ENCODE results near the gene LAMA5.
A peak's percentile ranks its signal among the peaks of the same experiment; 100 is the strongest.

DNA sequence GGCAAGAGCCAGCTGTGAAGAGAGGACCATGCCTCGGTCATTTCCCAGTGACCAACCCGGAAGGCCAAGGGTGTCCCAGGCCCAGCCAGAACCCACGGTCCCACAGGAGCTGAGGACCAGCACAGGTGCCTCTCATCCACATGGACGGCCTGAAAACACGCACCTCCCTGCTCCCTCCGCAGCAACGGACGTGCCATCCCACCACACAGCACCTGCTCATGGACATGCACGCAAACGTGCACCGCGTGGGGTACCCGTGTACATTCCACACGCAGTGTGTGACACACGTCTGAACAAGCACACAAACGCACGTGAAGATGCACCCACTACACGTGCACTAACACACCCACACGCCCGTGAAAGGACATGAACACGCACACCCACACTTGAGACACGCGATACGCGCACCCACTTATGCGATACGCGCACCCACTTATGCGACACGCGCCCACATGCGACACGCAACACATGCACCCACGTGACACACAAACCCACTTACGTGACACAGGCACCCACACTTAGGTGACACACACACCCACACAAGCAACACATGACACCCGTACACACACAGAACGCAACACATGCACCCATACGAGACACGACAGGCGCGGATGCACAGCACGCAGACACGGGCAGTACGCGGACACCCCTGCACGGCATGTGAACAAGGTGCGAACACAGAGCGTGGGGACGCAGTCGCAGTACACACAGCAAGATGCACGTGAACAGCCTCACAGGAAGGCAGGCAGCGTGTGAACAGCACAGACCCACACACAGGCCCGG, 30.1 kb downstream of the LAMA5 start:
- TF ChIP-seq, protein P1, sequence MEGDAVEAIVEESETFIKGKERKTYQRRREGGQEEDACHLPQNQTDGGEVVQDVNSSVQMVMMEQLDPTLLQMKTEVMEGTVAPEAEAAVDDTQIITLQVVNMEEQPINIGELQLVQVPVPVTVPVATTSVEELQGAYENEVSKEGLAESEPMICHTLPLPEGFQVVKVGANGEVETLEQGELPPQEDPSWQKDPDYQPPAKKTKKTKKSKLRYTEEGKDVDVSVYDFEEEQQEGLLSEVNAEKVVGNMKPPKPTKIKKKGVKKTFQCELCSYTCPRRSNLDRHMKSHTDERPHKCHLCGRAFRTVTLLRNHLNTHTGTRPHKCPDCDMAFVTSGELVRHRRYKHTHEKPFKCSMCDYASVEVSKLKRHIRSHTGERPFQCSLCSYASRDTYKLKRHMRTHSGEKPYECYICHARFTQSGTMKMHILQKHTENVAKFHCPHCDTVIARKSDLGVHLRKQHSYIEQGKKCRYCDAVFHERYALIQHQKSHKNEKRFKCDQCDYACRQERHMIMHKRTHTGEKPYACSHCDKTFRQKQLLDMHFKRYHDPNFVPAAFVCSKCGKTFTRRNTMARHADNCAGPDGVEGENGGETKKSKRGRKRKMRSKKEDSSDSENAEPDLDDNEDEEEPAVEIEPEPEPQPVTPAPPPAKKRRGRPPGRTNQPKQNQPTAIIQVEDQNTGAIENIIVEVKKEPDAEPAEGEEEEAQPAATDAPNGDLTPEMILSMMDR (IDR thresholded peaks at IDR 0.05): peak in 1 of 3 donors; percentile 25
- no peak for TF ChIP-seq POLR2A (IDR thresholded peaks at IDR 0.05)

Measured in lower leg skin (tissue), 3 donors.